GM19438 (cell line): ENCODE results near the gene TBCB.

ENCODE experiments used
- ATAC-seq: cut with Tn5 transposase; IDR thresholded peaks from one replicate; pipeline ENCODE4 v1.9.1; 2021; ENCODE audit warnings: low read depth; ENCODE audit not compliant: unreplicated experiment

The TBCB gene

GRCh38 chr19:36100476-36100875 is 14.8 kb upstream of the TBCB start:
- no peak for ATAC-seq

- ATAC-seq, result no peak
Observed at GRCh38 chr19:36101550-36102327, 13.5 kb upstream of the TBCB start.

DNA sequence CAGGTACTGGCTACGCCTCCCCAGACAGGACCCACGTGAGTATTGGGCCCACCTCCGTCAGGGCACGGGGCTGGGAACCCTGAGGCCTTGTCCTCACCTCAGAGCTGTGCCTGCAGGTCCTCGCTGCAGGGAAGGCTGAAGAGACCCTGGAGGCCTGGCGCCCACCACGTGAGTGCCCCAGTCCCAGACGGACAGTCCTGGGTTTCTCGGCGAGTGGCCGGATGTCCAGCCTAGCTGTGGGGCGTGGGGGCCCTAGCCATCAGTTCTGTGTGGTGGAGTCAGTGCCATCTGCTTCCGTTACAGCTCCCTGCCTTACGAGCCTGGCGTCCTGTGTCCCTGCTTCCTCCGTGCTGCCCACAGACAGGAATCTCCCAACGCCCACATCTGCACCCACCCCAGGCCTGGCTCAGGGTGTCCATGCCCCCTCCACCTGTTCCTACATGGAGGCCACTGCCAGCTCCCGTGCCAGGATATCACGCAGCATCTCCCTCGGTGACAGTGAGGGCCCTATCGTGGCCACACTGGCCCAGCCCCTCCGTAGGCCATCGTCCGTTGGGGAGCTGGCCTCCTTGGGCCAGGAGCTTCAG is 12.1 kb upstream of the TBCB start:
- ATAC-seq, result no peak

DNA sequence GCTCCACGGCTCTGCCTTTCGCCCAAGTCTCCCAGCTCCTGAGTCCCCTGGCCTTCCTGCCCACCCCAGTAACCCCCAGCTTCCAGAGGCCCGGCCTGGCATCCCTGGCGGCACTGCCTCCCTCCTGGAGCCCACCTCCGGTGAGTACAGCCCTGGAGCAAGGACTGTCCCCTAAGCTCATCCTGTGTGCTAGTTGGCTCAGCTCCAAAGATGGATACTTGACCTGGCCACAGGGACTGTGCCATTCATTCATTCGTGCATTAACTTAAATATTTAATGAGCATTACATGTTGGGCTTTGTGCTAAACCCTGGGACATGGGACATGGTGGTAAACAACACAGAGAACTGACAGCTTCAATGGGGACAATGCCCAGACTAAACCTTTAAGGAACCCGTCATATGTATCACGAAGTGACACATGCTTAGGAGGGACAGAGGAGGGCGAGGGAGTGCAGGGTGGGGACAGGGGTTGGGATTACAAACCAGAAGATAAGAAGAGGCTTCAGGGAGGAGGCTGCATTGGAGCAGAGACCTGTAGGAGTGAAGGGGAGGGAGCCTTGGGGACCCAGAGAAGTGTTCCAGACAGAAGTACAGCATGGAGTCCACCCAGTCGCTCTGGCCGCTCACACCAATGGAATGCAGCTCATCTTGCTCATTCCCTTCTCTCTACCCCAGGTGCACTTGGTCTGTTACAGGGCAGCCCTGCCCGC is 11.3 kb upstream of the TBCB start:
- no peak for ATAC-seq

DNA sequence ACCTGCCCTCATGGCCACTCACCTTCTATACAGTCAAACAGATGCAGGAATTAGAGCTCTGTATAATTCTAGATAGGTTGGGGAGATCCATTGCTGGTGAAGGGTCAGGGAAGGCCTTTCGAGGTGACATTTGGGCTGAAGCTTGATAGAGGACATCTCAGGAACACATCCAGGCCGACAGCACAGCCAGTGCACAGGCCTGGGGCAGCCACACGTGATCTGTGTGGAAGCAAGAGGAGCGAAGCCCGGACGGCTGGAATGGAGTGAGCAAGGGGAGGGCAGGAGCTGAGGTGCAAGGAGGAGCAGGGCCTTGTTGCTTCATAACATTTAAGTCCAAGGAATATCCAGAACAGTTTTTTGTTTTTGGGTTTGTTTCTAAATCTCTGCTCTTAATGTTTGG is 8.8 kb upstream of the TBCB start:
- no peak for ATAC-seq

GRCh38 chr19:36106991-36107390 is 8.3 kb upstream of the TBCB start:
- ATAC-seq, result no peak

- no peak for ATAC-seq
Observed at GRCh38 chr19:36108684-36109083, 6.6 kb upstream of the TBCB start.

GRCh38 chr19:36110487-36111199 is 4.6 kb upstream of the TBCB start, which contains the start of gene OVOL3:
Gene OVOL3 (plus strand): TSS chr19:36111143. CDS start chr19:36111203, 60 bp downstream.
- ATAC-seq, result no peak

- ATAC-seq, result no peak
Observed at GRCh38 chr19:36111200-36111539, 4.1 kb upstream of the TBCB start.

DNA sequence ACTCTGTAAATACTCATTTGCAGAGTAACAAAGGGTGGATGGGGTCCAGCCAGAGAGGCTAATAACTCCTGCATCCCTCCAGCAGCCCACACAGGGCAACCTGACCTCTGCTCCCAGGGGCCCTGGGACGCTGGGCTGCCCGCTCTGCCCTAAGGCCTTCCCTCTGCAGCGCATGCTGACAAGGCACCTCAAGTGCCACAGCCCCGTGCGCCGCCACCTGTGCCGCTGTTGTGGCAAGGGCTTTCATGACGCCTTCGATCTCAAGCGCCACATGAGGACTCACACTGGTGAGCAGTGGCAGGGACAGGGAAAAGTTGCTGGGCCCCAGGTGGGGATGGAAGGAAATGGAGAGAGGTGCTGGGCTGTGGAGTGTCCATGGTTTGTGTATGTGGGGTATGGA is 2.6 kb upstream of the TBCB start:
- ATAC-seq, result no peak

GRCh38 chr19:36113425-36113824 is 1.8 kb upstream of the TBCB start:
- no peak for ATAC-seq

- ATAC-seq, result peak; percentile 2
Observed at GRCh38 chr19:36113894-36114720, 1.2 kb upstream of the TBCB start.

DNA sequence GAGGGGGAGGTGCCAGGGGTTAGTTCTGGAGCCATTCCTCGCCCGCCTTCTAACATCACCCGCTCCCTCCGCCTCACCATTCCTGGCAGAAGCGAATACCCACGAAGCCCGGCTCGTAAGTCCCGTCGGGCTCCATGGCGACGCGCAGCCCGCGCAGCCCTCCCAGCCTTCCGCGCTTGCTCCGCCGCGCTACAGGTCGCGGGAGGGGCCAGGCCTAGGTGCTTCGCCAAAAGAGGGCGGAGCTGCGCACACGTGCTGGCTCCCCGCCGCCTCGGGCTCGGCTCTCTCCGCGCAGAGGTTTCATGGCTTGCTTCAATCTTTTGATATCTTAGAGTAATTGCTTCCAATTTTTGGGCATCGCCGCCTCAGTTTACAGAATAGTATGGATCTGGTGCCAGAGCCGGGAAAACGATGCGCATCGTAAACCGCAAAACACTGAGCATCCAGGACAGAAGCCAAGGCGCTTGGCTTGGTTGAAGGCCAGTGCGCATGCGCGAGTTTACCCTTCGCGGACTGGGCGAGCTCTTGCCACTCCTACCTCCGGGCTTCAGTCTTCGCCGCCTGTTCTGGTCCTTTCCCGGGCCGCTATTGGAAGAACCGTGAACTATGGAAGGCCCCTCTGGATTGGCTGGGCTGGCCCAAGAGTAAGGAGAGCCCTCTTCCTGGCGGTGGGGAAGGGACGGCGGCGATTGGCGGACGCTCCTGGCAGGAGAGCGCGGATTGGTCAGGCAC is 381 bp upstream of the TBCB start, which contains the start of gene POLR2I:
Gene POLR2I (minus strand): TSS at position 155 of the 732 bp plus-strand sequence. CDS start 19 bp downstream, at position 136.
- peak; percentile 84 for ATAC-seq

DNA sequence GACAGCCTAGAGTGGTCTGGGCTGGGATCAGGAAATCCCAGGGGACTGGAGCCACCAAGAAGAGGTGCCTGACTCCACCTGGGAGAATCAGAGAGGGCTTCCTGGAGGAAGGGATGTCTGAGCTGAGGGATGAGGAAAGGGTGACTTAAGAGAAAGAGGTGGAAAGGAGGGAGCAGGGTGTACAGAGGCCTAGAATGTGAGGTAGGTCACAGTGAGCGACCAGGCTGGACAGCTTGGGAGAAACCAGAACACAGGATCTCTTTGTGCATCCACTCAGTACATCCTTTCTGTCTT is 1.0 kb downstream of the TBCB start:
- ATAC-seq, result no peak

- ATAC-seq, result no peak
Observed at GRCh38 chr19:36120092-36120983, 5.1 kb downstream of the TBCB start.

GRCh38 chr19:36120984-36121358 is 5.7 kb downstream of the TBCB start:
- ATAC-seq, result no peak

- no peak for ATAC-seq
Observed at GRCh38 chr19:36121486-36122124, 6.3 kb downstream of the TBCB start.

DNA sequence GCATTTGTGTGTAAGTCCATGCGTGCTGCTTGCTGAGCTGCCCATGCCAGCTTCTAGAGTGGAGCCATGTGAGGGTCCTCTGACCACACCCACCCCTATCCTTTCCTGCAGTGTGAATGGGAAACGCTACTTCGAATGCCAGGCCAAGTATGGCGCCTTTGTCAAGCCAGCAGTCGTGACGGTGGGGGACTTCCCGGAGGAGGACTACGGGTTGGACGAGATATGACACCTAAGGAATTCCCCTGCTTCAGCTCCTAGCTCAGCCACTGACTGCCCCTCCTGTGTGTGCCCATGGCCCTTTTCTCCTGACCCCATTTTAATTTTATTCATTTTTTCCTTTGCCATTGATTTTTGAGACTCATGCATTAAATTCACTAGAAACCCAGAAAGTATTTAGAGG is 10.3 kb downstream of the TBCB start:
- no peak for ATAC-seq
